Measurements from ENCODE around the gene SIRT4. TPM values are rescaled to one million over a fixed set of nuclear protein-coding genes. Genes with fewer than 3 reads are reported as not detected.

SIRT4 gene
- total RNA-seq, 1 donor from 2014 or later, result 1.1 TPM

GRCh38 chr12:120278137-120279069 is 23.7 kb upstream of the SIRT4 start:
- DNase-seq (ENCODE audit: low read depth, low spot score), result no peak

- no peak for DNase-seq (ENCODE audit: low read depth, low spot score)
Observed at GRCh38 chr12:120283318-120283717, 18.8 kb upstream of the SIRT4 start.

DNA sequence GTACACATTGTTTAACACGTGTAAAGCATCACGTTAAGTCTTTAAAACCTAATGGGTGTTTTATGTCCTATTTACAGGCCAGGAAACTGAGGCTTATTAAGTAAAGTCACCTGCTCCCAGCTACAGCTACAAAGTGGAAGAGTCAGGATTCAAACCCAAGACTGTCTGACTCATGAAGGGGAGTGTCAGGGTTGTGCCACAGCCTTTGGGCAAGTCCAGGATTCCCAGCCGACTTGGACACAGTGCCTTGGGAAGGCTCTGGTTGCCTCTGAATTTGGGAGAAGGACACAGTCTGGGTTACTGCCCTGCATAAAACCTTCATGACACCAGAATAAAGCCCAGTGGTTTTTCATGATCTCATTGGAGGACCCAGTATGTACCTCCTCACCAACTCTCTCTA is 17.7 kb upstream of the SIRT4 start:
- no peak for DNase-seq (ENCODE audit: low read depth, low spot score)

DNA sequence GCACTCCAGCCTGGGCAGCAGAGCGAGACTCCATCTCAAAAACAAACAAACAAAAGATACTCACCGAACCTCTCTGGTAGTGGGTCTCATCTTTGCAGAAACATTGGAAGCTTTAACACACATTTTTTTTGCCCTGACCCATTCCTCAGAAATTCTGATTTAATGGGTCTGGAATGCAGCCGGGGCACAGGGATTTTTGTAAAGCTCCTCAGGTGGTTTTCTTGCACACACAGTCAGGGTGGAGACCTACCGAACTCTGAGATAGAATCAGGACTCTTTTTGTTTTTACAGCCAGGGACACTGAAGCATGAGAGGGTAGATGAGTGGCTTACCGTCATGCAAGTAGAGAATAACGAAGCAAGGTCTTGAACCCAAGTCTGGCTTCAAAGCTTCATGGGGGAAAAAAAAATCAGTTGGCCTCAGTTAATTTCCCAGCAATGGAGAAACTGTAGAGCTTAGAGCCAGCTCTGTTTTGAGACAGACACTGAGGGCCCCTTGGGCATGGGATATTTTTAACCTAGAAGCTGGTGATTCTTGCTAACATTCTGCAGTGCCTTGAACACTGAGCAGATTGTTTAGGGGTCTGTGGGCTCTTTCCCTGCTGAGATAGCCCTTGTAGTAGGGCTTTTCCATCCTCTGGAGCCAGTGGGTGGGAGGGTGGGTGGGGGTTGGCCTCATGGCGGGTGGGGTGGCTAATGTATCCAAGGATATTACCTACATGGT is 15.2 kb upstream of the SIRT4 start:
- no peak for DNase-seq (ENCODE audit: low read depth, low spot score)

DNA sequence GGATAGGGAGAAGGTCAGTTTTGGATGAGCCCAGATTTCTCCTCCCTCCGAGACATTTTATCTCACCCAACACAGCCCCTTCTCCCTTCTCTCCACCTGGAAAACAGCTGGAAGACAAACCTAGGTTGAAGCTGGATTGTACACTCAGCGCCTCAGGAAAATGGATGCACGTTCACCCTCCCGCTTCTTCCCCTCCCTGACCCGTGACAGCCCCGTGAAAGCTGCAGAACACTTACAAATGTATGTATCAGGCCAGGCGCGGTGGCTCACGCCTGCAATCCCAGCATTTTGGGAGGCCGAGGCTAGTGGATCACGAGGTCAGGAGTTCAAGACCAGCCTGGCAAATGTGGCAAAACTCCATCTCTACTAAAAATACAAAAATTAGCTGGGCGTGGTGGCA is 14.6 kb upstream of the SIRT4 start:
- no peak for DNase-seq (ENCODE audit: low read depth, low spot score)

DNA sequence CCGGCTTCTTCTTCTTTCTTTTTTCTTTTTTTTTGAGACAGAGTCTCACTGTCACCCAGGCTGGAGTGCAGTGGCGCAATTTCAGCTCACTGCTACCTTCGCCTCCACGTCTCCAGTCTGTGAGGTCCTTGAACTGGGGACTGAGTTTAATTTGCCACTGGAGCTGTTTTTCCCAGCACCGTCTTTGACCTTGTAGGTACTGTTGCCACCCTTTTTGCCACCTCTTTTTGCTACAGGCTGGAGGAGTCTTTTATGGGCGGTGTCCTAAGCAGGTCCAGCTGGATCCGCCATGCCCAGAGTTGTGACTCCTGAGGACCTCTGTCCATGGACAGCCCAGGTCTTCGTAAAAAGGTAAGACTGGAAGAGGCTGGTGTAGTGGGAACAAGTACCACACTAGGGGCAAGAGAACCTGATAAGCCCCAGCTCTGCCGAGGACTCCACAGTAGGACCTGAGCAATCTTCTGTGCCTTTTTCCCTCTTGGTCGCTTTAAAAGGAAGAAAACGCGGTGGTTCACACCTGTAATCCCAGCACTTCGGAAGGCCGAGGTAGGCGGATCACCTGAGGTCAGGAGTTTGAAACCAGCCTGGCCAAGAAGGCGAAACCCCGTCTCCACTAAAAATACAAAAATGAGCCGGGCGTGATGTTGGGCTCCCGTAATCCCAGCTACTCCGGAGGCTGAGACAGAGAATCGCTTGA is 11.4 kb upstream of the SIRT4 start:
- no peak for DNase-seq (ENCODE audit: low read depth, low spot score)

- no peak for DNase-seq (ENCODE audit: low read depth, low spot score)
Observed at GRCh38 chr12:120292411-120292660, 9.8 kb upstream of the SIRT4 start.

DNA sequence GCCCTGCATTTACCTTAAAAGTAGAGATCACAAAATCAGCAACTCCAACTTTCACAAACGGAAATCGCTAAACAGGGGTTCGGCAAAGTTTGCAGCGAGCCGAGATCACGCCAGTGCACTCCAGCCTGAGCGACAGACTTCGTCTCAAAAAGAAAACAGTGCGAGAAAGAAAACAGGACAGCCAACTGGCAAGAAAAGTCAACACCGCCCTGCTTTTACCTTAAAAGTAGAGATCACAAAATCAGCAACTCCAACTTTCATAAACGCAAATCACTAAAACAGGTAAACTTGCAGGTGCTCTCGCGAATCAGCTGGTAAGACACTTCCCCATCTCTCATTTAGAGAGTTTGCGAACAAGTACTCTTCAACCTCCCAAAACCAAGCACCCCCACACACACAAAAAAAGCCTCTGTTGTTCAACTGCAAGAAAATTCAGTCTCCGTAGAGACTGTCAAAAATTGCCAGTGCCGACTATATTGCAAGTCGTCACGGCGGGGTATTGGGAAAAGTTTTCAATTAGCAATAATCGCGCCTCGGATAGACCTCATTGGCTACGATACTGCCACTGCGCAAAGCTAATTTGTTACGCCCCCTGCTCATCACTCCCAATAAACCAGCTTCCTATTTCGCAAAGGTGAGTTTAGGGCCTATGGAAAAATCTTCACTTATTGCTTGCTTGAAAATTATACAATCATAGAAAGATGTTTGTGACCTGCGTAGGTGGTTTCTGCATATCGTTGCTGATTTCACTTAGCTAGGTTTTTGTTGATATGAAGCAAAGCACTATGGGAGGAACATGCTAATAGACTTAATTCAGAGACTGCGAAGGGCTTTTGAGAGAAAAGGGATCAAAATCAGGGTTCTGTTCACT is 9.2 kb upstream of the SIRT4 start, which contains the start of gene RNU4-1:
Gene RNU4-1, minus strand, starts transcription at position 577 of the 871 bp plus-strand sequence.
- peak; percentile 69 for DNase-seq (ENCODE audit: low read depth, low spot score)

DNA sequence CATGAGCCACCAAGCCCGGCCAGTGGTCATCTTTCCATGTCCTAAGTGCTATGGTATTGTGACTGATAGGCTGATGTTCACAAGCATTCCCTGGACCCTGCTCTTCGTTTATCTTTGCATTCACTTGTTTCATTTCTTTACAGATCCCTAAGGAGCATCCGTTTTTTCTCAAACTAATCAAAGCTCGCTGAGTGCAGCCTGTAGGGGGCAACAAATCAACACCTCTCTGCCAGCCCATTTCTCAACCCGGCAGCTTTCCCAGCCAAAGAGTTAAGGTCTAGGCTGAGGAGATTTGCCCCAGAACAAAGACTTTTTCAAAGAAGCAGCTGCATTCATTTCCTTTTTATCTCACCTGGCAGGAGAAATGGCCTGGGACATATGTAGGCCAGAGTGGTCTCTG is 12.1 kb downstream of the SIRT4 start:
- DNase-seq (ENCODE audit: low read depth, low spot score), result no peak

DNA sequence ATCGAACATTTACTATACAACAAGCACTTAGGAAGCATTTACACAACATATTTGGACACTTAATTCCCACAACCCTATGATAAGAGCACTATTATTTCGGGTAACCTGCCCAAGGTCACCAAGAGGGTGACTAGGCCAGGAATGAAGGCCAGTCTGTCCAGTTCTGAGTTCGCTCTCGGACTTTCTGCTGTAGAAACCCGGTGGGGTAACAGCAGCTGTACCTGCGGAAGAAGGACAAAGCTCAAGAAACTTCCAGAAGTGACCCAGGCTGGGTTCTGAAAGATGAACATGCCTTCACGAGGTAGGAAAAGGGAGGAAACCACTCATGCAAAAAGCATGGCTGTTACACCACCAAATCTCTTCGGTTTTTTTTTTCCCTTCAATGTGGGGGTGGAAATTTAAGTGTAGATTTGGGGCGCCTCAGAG is 14.7 kb downstream of the SIRT4 start:
- no peak for DNase-seq (ENCODE audit: low read depth, low spot score)

GRCh38 chr12:120317224-120318105 is 15.3 kb downstream of the SIRT4 start:
- DNase-seq (ENCODE audit: low read depth, low spot score), result peak; percentile 98

DNA sequence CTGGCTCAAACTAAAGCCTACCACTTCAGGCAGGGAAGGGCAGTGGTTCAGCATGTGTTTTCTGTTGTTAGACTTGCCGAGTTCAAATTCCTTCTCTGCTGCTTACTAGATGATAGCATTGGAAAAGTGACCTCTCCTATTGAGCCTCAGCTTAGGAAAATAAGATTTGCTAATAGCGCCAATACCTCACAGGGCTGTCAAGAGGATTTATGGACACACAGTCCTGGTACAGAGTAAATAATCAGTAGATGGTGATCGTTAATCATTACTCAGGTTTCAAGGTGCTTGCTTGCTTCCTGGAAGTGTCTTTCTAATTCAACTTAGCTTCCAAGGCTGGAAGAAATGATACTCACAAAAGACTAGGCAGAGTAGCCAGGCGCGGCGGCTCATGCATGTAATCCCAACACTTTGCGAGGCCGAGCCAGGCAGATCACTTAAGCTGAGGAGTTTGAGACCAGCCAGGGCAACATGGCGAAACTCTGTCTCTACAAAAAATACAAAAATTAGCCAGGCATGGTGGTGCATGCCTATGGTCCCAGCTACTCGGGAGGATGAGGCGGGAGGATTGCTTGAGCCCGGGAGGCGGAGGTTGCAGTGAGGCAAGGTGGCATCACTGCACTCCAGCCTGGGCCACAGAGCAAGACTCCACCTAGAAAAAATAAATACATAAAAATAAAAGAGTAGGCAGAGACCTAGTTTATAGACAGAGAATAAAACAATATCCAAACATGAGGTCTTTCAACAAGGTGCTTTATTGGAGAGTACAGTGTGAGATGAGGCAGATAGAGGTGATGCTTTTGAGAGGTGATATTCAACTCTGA is 19.5 kb downstream of the SIRT4 start:
- DNase-seq (ENCODE audit: low read depth, low spot score), result no peak

DNA sequence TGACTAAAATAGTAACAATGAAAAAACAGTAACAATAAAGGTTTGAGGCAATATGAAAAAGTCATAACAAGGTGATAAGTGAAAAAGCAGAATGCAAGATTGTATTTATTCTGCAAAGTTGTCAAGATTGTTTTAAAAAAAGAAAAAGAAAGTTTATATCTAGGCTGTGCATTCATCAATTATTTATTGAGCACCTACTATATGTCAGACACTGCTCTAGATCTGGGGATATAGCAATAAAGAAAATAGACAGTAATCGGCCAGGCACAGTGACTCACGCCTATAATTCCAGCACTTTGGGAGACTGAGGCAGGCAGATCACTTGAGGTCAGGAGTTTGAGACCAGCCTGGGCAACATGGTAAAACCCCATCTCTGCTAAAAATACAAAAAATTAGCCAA is 21.7 kb downstream of the SIRT4 start:
- DNase-seq (ENCODE audit: low read depth, low spot score), result no peak

- no peak for DNase-seq (ENCODE audit: low read depth, low spot score)
Observed at GRCh38 chr12:120324841-120325417, 22.8 kb downstream of the SIRT4 start.

GRCh38 chr12:120327593-120327992 is 25.5 kb downstream of the SIRT4 start, which contains the start of gene PLA2G1B:
PLA2G1B (minus strand) TSS chr12:120327779; CDS start chr12:120327753, 26 bp downstream.
- DNase-seq (ENCODE audit: low read depth, low spot score), result no peak

GRCh38 chr12:120328228-120328627 is 26.1 kb downstream of the SIRT4 start:
- no peak for DNase-seq (ENCODE audit: low read depth, low spot score)

DNA sequence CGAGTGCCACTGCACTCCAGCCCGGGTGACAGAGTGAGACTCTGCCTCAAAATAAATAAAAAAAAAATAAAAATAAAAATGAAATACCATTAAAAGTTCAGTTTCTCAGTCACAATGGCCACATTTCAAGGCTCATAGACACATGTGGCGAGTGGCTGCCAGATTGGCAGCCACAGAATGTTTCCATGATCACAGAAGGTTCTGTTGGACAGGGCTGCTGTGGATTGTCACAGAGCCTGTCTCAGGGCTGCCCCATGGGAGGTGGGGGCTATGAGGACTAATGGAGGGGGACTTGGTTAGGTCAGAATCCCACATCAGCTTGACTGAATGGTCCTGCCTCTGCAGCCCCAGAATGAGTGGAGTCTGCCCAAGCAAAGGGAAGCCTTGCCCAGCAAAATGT is 29.3 kb downstream of the SIRT4 start:
- DNase-seq (ENCODE audit: low read depth, low spot score), result no peak

DNA sequence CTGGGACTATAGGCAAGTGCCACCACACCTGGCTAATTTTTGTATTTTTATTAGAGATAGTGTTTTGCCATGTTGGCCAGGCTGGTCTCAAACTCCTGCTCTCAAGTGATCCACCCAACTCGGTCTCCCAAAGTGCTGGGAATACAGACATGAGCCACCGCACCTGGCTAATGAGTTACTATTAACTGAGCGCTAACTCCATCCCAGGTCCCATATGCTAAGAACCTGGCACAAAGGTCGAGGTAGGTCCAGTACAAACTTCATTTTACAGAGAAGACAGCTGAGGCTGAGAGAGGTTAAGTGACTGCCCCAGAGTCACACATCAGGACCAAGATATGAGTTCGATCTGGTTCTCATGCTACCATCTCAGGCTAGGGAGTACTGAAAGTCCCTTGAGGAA is 29.9 kb downstream of the SIRT4 start:
- no peak for DNase-seq (ENCODE audit: low read depth, low spot score)

DNA sequence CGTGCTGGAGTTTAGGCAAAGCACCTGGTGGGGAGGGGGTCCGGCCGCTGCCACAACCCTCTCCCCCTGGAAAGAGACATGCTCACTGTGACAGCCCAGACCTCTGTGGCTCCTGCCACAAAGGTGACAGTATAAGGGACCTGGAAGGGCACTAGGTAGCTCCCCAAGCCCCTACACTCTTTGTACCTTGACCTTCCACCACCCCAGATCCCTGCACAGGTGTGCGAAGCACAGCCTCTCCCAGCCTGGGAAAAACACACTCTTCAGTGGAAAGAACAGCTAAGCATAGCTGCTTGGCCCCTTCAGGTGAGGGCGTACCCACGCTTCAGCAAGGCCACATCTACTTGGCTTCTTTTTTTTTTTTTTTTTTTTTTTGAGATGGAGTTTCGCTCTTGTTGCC is 30.4 kb downstream of the SIRT4 start:
- DNase-seq (ENCODE audit: low read depth, low spot score), result no peak
